Measurements from ENCODE around the gene MCOLN1. TPM values are rescaled to one million over a fixed set of nuclear protein-coding genes. Genes with fewer than 3 reads are reported as not detected.

Gene MCOLN1
- total and polyA plus RNA-seq, 9 of the 15 experiments (the other 6 are each of a cell fraction or from before 2014, with no cell fraction given) = 0.25 to 15.4 (median 7.1) TPM

DNA sequence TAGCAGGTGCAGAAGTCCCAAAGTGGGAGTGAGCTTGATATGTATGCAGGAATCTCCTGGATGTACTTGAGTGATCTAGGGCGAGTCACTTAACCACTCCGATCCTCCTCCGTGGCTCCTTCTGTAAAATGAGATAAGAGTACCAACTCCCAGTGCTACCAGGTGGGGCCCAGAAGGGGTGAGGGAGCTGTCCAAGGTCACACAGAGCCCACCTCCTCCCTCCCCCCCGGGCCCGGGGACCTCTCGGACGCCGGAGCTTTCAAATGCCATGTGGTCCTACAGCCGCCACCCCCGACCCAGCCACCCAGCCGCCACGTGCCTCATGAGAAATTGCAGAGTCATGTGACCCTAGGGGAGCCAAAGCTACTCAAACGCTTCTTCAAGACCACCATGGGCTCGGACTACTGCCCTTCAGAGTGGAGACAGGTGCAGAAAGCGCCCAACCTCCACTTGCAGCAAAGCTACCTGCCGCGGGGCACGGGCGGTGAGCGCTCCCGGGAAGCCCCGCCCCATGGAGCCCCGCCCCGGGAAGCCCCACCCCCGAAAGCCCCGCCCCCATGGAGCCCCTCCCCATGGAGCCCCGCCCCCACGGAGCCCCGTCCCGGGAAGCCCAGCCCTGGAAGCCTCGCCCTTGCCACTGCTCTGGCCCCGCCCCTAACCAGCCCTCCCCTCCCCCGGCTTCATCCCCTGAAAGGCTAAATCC is 16.6 kb upstream of the MCOLN1 start (continued):
- TF ChIP-seq KDM5B (IDR thresholded peaks at IDR 0.05; ENCODE audit: insufficient replicate concordance, low read depth, low read length) = no peak
- TF ChIP-seq, protein P1, sequence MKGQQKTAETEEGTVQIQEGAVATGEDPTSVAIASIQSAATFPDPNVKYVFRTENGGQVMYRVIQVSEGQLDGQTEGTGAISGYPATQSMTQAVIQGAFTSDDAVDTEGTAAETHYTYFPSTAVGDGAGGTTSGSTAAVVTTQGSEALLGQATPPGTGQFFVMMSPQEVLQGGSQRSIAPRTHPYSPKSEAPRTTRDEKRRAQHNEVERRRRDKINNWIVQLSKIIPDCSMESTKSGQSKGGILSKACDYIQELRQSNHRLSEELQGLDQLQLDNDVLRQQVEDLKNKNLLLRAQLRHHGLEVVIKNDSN (CRISPR knock-in tag; IDR thresholded peaks at IDR 0.05) = peak; percentile 92
- TF ChIP-seq, protein P2, sequence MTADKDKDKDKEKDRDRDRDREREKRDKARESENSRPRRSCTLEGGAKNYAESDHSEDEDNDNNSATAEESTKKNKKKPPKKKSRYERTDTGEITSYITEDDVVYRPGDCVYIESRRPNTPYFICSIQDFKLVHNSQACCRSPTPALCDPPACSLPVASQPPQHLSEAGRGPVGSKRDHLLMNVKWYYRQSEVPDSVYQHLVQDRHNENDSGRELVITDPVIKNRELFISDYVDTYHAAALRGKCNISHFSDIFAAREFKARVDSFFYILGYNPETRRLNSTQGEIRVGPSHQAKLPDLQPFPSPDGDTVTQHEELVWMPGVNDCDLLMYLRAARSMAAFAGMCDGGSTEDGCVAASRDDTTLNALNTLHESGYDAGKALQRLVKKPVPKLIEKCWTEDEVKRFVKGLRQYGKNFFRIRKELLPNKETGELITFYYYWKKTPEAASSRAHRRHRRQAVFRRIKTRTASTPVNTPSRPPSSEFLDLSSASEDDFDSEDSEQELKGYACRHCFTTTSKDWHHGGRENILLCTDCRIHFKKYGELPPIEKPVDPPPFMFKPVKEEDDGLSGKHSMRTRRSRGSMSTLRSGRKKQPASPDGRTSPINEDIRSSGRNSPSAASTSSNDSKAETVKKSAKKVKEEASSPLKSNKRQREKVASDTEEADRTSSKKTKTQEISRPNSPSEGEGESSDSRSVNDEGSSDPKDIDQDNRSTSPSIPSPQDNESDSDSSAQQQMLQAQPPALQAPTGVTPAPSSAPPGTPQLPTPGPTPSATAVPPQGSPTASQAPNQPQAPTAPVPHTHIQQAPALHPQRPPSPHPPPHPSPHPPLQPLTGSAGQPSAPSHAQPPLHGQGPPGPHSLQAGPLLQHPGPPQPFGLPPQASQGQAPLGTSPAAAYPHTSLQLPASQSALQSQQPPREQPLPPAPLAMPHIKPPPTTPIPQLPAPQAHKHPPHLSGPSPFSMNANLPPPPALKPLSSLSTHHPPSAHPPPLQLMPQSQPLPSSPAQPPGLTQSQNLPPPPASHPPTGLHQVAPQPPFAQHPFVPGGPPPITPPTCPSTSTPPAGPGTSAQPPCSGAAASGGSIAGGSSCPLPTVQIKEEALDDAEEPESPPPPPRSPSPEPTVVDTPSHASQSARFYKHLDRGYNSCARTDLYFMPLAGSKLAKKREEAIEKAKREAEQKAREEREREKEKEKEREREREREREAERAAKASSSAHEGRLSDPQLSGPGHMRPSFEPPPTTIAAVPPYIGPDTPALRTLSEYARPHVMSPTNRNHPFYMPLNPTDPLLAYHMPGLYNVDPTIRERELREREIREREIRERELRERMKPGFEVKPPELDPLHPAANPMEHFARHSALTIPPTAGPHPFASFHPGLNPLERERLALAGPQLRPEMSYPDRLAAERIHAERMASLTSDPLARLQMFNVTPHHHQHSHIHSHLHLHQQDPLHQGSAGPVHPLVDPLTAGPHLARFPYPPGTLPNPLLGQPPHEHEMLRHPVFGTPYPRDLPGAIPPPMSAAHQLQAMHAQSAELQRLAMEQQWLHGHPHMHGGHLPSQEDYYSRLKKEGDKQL (CRISPR knock-in tag; IDR thresholded peaks at IDR 0.05; ENCODE audit: borderline replicate concordance) = no peak
- TF ChIP-seq NFE2 (IDR thresholded peaks at IDR 0.05; ENCODE audit: low read depth) = peak; percentile 87
- TF ChIP-seq, protein P3, sequence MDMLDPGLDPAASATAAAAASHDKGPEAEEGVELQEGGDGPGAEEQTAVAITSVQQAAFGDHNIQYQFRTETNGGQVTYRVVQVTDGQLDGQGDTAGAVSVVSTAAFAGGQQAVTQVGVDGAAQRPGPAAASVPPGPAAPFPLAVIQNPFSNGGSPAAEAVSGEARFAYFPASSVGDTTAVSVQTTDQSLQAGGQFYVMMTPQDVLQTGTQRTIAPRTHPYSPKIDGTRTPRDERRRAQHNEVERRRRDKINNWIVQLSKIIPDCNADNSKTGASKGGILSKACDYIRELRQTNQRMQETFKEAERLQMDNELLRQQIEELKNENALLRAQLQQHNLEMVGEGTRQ (CRISPR knock-in tag; IDR thresholded peaks at IDR 0.05) = peak; percentile 82
- TF ChIP-seq, protein P4, sequence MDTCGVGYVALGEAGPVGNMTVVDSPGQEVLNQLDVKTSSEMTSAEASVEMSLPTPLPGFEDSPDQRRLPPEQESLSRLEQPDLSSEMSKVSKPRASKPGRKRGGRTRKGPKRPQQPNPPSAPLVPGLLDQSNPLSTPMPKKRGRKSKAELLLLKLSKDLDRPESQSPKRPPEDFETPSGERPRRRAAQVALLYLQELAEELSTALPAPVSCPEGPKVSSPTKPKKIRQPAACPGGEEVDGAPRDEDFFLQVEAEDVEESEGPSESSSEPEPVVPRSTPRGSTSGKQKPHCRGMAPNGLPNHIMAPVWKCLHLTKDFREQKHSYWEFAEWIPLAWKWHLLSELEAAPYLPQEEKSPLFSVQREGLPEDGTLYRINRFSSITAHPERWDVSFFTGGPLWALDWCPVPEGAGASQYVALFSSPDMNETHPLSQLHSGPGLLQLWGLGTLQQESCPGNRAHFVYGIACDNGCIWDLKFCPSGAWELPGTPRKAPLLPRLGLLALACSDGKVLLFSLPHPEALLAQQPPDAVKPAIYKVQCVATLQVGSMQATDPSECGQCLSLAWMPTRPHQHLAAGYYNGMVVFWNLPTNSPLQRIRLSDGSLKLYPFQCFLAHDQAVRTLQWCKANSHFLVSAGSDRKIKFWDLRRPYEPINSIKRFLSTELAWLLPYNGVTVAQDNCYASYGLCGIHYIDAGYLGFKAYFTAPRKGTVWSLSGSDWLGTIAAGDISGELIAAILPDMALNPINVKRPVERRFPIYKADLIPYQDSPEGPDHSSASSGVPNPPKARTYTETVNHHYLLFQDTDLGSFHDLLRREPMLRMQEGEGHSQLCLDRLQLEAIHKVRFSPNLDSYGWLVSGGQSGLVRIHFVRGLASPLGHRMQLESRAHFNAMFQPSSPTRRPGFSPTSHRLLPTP (IDR thresholded peaks at IDR 0.05; ENCODE audit: borderline replicate concordance, extremely low read depth, insufficient read length) = no peak
- no peak for TF ChIP-seq ZNF551 (CRISPR knock-in tag; IDR thresholded peaks at IDR 0.05)
- no peak for TF ChIP-seq MED1 (CRISPR knock-in tag; IDR thresholded peaks at IDR 0.05; ENCODE audit: borderline replicate concordance)
- no peak for TF ChIP-seq ZFPM2 (CRISPR knock-in tag; IDR thresholded peaks at IDR 0.05)
- no peak for TF ChIP-seq POU5F1 (IDR thresholded peaks at IDR 0.05; ENCODE audit: borderline replicate concordance, low read depth, low read length, partially characterized antibody)
- TF ChIP-seq, protein P5, sequence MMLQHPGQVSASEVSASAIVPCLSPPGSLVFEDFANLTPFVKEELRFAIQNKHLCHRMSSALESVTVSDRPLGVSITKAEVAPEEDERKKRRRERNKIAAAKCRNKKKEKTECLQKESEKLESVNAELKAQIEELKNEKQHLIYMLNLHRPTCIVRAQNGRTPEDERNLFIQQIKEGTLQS (IDR thresholded peaks at IDR 0.05) = 0 out of 2 replicates have a peak, but pooled peaks have one; percentile 11
- TF ChIP-seq, protein P5 (CRISPR knock-in tag; conservative IDR thresholded peaks at IDR 0.05) = no peak
- TF ChIP-seq SIN3A (IDR thresholded peaks at IDR 0.05; ENCODE audit: borderline replicate concordance in 2 of 2, control insufficient read depth in 1 of 2, low read depth in 2 of 2, low read length in 2 of 2) = peak; percentile 71 to 85; a peak in 2 of 4 replicates
- no peak for TF ChIP-seq PTRF (tag; IDR thresholded peaks at IDR 0.05)
- TF ChIP-seq RAD51 (IDR thresholded peaks at IDR 0.05; ENCODE audit: borderline replicate concordance, low read depth) = peak; percentile 85

Data from K562 (cell line).